ENCODE measurements around the gene PREX1. TPM values are rescaled to one million over a fixed set of nuclear protein-coding genes. Genes with fewer than 3 reads are reported as not detected.
A peak's percentile ranks its signal among the peaks of the same experiment; 100 is the strongest.

The PREX1 gene
- total RNA-seq, 1 experiment from 2014 or later = 36.0 TPM

DNA sequence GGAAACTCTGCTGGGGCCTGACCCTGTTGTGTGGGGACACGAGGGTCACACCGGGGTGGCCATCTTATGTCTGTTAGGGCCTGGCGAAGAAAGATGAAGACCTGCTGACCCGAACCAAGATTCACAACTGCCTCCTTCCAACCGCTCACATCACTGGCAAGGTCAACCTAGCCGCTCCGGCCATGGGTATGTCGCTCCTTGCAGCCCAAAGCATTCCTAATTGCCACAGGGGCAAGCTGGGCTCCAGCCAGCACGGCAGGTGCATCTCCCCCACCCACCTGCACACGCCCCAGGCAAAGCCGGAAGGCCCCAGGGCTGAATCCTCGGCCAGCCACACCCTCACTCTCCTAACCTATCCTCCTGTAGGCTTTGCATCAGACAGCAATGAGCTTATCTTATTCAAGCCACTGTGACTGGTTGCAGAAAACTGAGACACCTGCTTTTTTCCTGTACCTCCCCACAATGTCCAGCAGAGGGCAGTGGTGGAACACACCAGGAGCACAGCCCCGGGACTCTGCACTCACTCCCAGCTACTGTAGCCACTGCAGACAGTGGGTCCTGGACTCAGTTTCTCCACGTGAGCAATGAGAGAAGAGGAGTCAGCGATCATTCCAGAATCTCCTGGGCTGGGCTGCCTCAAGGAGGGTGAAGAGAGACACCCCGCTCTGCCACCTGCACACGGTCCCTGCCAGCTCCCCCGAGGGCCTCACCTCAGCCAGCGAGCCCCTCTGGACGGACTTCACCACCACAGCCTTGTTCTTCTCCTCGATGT is 170.2 kb downstream of the PREX1 start:
- Histone ChIP-seq H3K4me3 (ENCODE audit: insufficient read depth, low read depth, low read length) (no peak overlapping the region), H3K27me3 (ENCODE audit: control insufficient read depth, insufficient read depth, low read length) (no peaks in the 10 kb centered on the region), H3K36me3 (replicated peaks; ENCODE audit: control insufficient read depth, insufficient read depth, low read length) (no peaks in the 10 kb centered on the region)
- peak; percentile 96 for DNase-seq

DNA sequence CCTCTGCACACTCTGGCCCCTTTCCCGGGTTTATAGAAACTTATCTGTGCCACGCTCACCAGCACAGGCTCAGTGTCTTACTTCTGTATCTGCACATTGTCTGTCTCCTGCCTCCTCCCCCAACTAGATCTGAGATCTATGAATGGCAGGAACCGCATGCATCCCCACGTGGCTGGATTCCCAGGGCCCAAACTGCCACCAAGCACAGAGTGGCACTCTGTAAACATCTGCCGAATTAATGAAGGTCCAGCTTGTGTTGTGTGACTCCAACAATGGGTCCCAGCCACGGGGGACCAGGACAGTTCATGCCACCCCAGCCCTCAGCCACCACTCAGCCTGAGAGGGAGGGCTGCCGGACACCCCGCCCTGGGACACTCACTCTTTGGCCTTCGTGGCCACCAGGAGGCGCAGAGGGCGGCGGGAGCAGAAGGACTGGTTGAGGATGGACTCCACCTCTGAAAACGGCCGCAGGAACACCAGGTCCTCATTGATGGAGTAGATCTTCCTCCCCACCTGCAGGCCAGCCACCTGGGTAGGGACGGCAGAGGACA is 171.1 kb downstream of the PREX1 start:
- peak; percentile 93 for DNase-seq
- H3K4me3 ChIP-seq (ENCODE audit: insufficient read depth, low read depth, low read length) = no peak overlapping the region

DNA sequence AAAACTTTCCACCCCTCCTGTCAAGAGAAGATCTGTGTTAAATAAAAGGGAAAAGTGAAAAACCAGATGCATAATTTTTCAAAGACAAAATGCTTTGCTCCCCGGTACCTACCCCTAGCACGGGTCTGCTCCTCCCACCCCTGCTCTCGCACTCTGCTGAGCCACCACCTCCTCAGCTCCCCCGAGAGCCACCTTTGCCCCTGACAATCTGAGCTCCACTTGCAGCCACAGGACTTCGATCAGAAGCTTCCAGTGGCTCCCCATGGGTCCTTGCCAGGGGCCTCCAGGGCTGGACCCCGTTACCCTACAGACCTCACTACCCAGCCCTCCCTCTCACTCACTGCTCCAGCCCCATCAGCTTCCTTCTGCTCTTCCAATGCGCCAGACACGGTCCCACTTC is 171.7 kb downstream of the PREX1 start:
- Histone ChIP-seq H3K36me3 (replicated peaks; ENCODE audit: control insufficient read depth, insufficient read depth, low read length) (no peaks in the 10 kb centered on the region), H3K4me3 (ENCODE audit: insufficient read depth, low read depth, low read length) (no peak overlapping the region), H3K27me3 (ENCODE audit: control insufficient read depth, insufficient read depth, low read length) (no peaks in the 10 kb centered on the region)
- no peak for DNase-seq

More for the DNA sequence above, 171.1 kb downstream of the PREX1 start:
- H3K27me3 ChIP-seq (ENCODE audit: control insufficient read depth, insufficient read depth, low read length) = no peaks in the 10 kb centered on the region
- H3K36me3 ChIP-seq (replicated peaks; ENCODE audit: control insufficient read depth, insufficient read depth, low read length) = no peaks in the 10 kb centered on the region

DNA sequence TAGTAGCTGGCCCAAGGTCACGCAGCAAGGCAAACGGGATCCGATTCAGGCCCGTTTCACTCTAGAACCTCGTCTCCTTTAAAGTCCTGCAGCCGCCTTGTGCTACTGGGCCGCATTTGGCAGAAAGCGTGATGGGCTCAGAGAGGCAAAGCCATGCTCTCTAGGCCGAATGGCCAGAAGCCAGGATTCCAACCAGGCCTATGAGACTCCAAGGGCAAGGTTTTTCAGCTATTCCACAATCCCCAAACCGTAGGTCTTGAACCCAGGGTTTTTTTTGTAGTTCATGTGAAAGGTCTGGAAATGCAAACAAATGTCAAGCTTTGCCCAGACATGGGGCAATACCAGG is 174.1 kb downstream of the PREX1 start:
- no peak overlapping the region for H3K4me3 ChIP-seq (ENCODE audit: insufficient read depth, low read depth, low read length)
- no peaks in the 10 kb centered on the region for H3K27me3 ChIP-seq (ENCODE audit: control insufficient read depth, insufficient read depth, low read length)
- H3K36me3 ChIP-seq (replicated peaks; ENCODE audit: control insufficient read depth, insufficient read depth, low read length) = no peaks in the 10 kb centered on the region
- no peak for DNase-seq

DNA sequence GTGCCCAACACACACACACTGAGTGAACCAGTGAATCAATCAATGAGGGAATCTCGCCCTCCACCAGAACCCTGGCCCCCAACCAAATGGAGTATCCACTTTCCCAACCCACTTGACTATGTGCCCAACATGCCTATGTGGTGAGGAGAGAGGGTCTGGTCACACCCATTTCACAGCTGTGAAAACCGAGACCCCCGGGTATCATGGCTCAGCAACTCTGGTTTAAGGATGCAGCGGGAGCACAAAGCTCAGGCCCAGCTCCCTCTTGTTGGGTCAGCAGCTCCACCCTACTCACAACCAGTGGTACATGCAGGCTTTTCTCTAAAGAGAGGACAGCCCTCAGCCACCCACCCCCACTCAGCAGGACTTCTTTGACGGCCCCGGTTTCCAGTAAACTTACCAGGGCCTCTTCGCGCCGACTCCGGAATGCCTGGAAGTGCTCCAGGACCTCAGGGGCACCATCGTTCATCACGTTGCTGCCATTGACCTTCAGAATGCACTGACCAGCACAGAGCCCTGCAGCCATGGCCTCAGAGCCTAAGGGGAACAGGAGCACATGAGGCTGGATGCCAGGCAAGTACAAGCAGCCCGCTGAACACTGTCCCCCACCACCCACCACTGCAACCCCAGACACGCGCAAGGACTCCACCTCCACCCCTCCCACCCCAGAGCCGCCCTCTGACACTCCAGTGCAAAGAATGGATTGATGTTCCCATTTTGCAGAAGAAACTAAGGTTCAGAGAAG is 174.7 kb downstream of the PREX1 start:
- no peak for DNase-seq
- H3K4me3 ChIP-seq (ENCODE audit: insufficient read depth, low read depth, low read length) = no peak overlapping the region
- H3K27me3 ChIP-seq (ENCODE audit: control insufficient read depth, insufficient read depth, low read length) = no peaks in the 10 kb centered on the region
- no peaks in the 10 kb centered on the region for H3K36me3 ChIP-seq (replicated peaks; ENCODE audit: control insufficient read depth, insufficient read depth, low read length)

DNA sequence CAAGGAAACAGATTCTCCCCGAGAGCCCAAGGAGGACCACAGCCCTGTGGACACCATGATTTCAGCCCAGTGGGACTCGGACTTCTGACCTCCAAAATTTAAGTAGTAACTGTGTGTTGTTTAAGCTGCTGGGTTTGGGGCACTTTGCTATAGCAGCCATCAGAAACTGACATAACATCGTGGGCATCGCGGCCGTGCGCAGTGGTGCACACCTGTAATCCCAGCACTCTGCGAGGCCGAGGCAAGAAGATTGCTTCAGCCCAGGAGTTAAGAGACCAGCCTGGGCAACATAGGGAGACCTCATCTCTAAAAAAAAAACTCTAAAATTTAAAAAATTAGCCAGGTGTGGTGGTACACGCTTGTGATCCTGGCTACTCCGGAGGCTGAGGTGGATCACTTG is 175.8 kb downstream of the PREX1 start:
- no peak for DNase-seq
- H3K4me3 ChIP-seq (ENCODE audit: insufficient read depth, low read depth, low read length) = no peak overlapping the region
- H3K27me3 ChIP-seq (ENCODE audit: control insufficient read depth, insufficient read depth, low read length) = no peaks in the 10 kb centered on the region
- no peaks in the 10 kb centered on the region for H3K36me3 ChIP-seq (replicated peaks; ENCODE audit: control insufficient read depth, insufficient read depth, low read length)

DNA sequence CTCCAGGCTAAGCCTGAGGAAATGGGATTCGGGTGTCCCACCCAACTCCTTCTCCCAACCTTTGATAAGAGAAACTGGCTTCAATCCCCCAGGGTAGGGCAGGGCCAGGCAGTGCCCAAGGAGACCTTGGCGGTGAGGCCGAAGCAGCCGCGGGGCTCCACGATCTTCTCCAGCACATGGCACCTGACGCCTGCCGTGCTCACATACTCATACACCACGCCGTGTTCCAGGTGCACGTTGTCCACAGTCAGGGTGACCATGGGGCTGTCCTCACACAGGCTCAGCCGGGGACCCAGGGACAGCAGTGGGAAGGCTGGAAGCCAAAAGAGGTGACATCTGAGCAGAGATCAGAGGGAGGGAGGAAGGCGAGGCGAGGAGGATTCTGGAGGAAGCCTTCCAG is 176.5 kb downstream of the PREX1 start:
- no peak for DNase-seq
- Histone ChIP-seq H3K4me3 (ENCODE audit: insufficient read depth, low read depth, low read length) (no peak overlapping the region), H3K36me3 (replicated peaks; ENCODE audit: control insufficient read depth, insufficient read depth, low read length) (no peaks in the 10 kb centered on the region), H3K27me3 (ENCODE audit: control insufficient read depth, insufficient read depth, low read length) (no peaks in the 10 kb centered on the region)

DNA sequence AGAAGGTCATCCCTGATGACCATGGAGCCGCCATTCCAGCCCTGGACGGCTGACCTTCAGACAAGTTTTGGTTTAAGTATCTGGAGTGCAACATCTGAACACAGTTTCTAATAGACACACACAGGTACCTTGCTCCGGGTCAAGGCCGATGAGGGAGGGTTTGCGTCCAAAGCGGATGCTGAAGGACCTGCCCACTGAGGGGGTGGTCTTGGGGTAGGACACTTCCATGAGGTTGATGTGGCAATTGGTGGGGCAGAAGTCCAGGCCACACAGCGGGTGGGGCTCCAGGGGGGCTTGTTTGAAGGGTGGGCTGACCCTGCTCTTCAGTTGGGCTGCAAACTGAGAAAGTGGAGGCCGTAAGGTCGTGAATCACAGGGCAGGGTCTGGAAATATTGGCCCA is 177.9 kb downstream of the PREX1 start:
- Histone ChIP-seq H3K27me3 (ENCODE audit: control insufficient read depth, insufficient read depth, low read length) (no peaks in the 10 kb centered on the region), H3K4me3 (ENCODE audit: insufficient read depth, low read depth, low read length) (no peak overlapping the region), H3K36me3 (replicated peaks; ENCODE audit: control insufficient read depth, insufficient read depth, low read length) (no peaks in the 10 kb centered on the region)
- DNase-seq = no peak

DNA sequence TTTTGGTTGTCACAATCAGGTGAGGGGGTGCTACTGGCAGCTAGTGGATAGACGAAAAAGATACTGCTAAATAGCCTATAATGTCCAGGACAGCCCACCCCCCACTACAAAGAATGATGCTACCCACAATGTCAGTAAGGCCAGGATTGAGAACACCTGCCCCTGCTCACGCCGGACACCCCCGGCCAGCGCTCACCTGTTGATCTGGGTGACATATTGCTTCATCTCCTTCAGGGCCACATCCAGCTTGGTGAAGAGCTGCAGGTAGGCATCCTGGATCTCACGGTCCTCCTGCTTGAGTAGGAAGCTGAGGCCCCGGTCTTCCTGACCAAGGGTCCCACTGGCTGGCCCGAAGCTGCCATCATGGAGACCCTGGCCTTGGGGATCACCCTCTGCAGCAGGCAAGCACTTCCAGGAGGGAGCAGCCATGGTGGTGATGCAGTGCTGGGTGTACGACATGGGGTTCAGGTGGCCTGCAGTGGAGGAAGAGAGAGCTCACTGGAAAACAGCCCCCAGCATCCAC is 178.6 kb downstream of the PREX1 start:
- H3K27me3 ChIP-seq (ENCODE audit: control insufficient read depth, insufficient read depth, low read length) = no peaks in the 10 kb centered on the region
- DNase-seq = no peak
- no peak overlapping the region for H3K4me3 ChIP-seq (ENCODE audit: insufficient read depth, low read depth, low read length)
- no peaks in the 10 kb centered on the region for H3K36me3 ChIP-seq (replicated peaks; ENCODE audit: control insufficient read depth, insufficient read depth, low read length)

DNA sequence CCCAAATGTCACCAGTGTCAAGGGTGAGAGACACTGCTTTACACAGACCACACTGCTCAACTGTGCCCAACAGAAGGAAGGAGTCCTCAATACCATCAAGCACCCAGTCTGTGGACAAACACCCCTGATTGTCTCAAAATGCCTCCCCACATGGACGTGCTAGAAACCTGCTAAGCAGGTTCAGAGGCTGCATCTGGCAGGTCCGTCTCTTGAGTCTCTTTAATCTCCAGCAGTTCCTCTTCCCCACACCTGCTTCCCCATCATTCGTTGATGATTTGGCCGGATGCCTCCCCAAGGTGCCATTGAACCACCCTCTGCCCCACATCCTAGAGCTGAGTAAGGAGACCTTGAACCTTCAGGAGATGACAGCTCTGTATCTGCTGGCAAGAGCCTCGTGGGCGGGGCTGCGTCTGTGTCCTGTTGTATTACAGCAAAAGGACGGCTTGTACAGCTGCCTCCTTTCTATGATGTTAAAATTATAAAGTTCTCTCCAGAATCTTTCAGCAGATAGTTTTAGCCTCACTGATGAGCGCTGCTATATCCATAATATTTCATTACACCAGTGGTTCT is 179.2 kb downstream of the PREX1 start:
- H3K36me3 ChIP-seq (replicated peaks; ENCODE audit: control insufficient read depth, insufficient read depth, low read length) = no peaks in the 10 kb centered on the region

DNA sequence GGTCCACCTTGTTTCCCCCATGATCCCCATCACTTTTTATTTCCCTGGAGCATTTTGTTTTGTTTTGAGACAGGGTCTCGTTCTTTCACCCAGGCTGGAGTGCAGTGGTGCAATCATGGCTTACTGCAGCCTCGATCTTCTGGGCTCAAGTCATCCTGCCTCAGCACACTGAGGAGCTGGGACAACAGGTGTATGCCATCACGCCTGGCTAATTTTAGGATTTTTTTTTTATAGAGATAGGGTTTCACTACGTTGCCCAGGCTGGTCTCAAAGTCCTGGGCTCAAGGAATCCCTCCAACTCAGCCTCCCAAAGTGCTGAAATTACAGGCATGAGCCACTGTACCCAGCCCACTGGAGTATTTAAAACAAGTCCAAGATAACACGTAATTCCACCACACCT is 179.9 kb downstream of the PREX1 start:
- DNase-seq = no peak
- Histone ChIP-seq H3K36me3 (replicated peaks; ENCODE audit: control insufficient read depth, insufficient read depth, low read length) (no peaks in the 10 kb centered on the region), H3K27me3 (ENCODE audit: control insufficient read depth, insufficient read depth, low read length) (no peaks in the 10 kb centered on the region), H3K4me3 (ENCODE audit: insufficient read depth, low read depth, low read length) (no peak overlapping the region)

More for the DNA sequence above, 179.2 kb downstream of the PREX1 start:
- no peak for DNase-seq
- no peak overlapping the region for H3K4me3 ChIP-seq (ENCODE audit: insufficient read depth, low read depth, low read length)
- no peaks in the 10 kb centered on the region for H3K27me3 ChIP-seq (ENCODE audit: control insufficient read depth, insufficient read depth, low read length)

DNA sequence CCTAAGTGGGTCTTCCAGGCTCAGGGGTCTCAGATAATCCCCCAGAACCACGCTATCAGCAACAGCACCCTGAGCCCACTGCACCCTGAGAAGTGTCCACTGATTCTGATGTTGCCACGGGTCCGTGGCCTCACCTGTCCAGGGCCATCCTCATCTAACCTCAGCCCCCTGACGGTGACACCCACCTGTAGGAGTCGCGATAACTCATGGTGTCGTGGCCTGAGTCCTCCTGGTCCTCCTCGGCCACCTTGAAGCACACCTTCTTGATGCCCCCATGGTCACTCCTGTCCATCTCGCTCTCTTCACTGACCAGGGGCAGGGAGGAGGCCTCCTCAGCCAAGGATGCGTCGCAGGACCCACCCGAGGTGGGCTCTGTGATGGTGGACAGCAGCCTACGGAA is 182.1 kb downstream of the PREX1 start:
- no peak overlapping the region for H3K4me3 ChIP-seq (ENCODE audit: insufficient read depth, low read depth, low read length)
- no peak for DNase-seq
- no peaks in the 10 kb centered on the region for H3K36me3 ChIP-seq (replicated peaks; ENCODE audit: control insufficient read depth, insufficient read depth, low read length)
- no peaks in the 10 kb centered on the region for H3K27me3 ChIP-seq (ENCODE audit: control insufficient read depth, insufficient read depth, low read length)

DNA sequence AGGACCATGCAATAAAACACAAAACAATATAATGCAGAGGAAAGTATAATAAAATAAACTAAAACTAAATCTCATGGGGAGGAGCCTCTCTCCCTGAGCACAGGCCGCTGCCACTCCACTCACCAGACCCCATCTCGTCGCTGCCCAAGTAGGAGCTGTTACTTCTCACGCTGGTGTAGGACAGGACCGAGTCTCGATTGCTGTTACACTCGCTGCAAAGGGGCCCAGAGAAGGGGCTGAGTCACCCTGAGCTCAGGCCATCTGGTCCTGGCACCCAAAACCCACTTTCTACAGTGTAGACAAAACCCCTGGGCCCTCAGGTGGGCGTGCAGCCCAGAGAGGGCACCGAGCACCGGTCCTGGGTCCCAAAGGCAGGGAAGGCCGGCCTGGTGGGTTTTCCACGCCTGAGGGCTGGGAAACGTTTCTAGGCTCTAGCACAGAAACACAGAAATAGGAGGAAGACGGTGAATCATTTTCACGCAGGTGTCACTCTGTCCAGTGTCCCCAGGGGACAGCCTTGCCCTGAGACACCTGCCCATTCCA is 183.4 kb downstream of the PREX1 start:
- Histone ChIP-seq H3K27me3 (ENCODE audit: control insufficient read depth, insufficient read depth, low read length) (no peaks in the 10 kb centered on the region), H3K36me3 (replicated peaks; ENCODE audit: control insufficient read depth, insufficient read depth, low read length) (no peaks in the 10 kb centered on the region), H3K4me3 (ENCODE audit: insufficient read depth, low read depth, low read length) (no peak overlapping the region)
- no peak for DNase-seq

DNA sequence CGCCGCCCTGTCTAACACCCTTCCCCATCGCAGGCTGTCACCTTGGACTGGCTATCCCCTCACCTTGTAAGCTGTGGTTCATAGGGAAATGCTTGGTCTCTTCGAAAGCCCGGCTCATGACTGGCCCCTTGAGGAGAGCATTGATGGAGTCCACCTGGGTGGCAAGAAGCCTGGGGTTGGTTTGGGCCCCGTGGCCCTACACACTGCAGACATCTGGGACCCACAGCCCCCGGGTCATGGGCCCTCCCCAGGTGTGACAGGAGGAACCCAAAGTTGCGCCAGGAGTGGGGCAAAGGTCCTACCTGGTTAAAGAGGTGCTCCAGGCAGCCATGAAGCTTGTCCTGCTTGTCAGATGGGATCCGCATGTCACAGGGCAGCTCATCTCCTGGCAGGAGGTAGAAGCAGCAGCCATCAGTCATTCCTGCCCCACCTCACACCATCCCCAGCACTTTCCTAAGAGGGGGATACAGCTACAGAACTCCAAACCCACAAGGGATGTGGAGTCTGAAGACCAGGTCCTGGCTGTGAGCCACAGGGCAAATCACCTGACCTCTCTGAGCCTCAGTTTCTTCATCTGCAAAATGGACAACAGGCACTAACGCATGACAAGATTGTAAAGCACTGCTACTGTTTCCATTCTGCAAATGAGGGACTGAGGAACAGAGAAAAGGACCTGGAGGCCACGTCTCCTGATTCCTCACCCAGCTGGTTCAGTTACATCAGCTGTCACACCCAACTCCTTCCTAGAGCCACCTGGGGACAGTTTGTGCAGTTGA is 185.5 kb downstream of the PREX1 start:
- no peaks in the 10 kb centered on the region for H3K36me3 ChIP-seq (replicated peaks; ENCODE audit: control insufficient read depth, insufficient read depth, low read length)
- no peak overlapping the region for H3K4me3 ChIP-seq (ENCODE audit: insufficient read depth, low read depth, low read length)
- no peaks in the 10 kb centered on the region for H3K27me3 ChIP-seq (ENCODE audit: control insufficient read depth, insufficient read depth, low read length)
- DNase-seq = no peak

Measured in H7 (cell line).